GM18499 (cell line): ENCODE measurements around the gene ENOX2.

Experiments used
- ATAC-seq: cut with Tn5 transposase; IDR thresholded peaks from one replicate; pipeline ENCODE4 v1.9.1; 2021; ENCODE audit warnings: moderate number of reproducible peaks; ENCODE audit not compliant: insufficient read depth, unreplicated experiment

Gene ENOX2

DNA sequence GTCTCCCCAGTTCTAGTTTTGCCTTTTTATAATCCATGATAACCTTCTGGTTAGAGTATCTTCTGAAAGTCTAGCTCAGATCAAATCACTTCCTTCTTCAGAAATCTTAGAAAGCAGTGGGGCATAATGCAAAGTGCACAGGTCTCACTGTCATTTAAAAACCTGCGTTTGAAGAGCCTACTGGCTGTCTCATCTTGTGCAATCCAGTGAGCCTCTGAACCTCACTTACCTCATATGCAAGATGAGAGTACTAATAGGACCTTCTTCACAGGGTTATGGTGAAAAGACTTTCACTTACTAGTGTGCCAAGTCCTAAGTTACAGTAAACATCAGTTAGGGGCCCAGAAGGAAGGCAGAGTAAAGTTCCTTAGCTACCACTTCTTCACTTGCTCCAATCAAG, 131.4 kb downstream of the ENOX2 start:
- no peak for ATAC-seq

- no peak for ATAC-seq
Measured at GRCh38 chrX:130771230-130771629, 131.8 kb downstream of the ENOX2 start.

GRCh38 chrX:130770615-130771014, 132.4 kb downstream of the ENOX2 start:
- ATAC-seq: no peak

DNA sequence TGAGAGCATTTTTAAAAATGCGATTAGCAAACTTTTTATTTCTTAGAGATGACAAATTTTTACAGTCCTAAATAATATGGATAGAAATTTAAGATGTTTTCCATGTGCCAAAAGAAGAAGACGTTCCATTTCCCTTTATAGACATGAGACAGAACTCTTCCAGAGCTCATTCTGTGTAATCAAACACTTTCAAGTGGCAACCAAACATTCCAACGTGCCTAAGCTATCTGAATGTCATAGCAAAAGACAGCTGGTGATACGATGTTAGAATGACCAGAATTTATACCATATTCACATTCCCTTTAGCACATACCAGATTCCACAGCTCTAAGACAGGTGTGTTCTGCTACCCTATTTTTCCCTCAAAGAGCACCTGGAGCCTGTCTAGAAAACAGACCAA, 133.2 kb downstream of the ENOX2 start:
- no peak for ATAC-seq

DNA sequence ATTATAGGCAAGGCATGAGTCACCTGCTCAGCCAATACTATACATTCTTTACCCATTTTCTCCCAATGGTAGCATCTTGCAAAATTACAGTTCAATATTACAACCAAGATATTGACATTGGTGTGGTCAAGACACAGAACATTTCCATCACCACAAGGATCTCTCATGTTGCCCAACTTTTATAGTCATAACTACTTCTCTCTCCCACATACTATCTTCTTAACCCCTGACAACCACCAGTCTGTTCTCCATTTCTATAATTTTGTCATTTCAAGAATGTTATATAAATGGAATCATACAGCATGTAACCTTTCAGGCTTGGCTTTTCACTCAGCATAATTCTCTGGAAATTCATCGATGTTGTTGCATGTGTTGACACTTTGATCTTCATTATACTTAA, 144.9 kb downstream of the ENOX2 start:
- ATAC-seq: no peak

DNA sequence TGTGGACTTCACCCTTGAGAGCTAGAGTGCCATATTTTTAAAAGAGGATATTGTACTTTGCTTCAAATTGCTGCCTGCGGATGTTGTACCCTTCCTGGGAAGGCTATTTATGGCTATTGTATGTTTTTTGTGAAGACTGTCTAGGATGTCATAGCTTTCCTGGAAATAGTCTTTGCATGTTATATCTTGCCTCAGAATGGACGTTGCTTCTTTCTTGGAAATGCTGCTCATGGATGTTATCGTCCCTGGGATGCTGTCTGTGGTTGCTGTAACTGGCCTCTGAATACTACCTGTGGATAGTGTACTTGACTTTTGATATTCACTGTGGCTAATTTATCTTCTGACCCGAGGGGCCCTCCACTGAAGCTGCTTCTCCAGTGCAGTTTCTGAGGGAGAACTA, 146.8 kb downstream of the ENOX2 start:
- no peak for ATAC-seq

- ATAC-seq: no peak
Measured at GRCh38 chrX:130754353-130754752, 148.7 kb downstream of the ENOX2 start.

DNA sequence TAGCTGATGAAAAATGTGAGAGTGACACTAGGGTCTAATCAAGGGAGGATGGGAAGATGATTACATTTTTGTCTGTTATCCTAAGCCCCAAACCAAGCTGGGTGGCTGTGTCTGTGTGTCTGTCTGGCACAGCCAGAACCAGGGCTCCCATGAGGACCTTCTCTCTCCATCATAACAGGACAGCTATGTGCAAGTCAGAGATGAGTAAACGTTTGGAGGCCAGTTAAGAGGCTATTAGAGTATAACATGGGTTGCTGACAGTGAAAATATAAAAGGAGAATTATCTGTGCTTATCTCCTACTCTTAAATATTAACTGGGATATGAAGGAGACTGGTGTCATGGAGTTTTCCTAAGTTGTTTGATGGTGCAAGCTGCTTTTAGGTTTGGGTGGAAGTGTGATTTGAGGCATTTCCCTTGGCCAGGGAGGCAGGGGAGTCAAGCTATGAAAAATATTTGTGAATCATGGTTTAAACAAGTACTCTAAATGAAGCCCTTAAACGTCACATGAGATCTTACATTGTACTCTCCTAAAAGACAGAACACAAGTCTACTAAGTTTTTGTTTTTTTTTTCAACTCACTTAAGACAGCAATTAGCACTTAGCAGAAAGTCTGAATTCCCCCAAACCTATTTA, 156.2 kb downstream of the ENOX2 start:
- ATAC-seq: no peak

DNA sequence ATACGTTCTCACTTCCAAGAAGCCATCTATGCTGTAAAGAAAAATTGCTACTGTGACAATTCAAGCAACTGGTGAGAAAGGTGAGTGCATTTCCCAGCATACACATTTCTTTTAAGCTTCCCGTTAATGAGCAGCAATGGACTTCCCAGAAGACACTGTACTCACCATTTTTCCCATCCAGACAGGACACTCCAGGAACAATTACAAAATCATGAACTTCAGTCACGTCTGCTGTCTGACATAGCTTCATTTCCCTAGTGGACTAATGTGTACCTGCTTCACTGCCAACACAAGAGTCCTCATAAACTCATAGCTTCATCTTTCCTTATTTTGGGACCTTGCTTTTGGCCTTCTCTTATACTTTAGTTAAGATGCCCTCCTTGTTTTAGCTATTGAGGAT, 156.9 kb downstream of the ENOX2 start:
- ATAC-seq: no peak

GRCh38 chrX:130741584-130741983, 161.4 kb downstream of the ENOX2 start:
- no peak for ATAC-seq

DNA sequence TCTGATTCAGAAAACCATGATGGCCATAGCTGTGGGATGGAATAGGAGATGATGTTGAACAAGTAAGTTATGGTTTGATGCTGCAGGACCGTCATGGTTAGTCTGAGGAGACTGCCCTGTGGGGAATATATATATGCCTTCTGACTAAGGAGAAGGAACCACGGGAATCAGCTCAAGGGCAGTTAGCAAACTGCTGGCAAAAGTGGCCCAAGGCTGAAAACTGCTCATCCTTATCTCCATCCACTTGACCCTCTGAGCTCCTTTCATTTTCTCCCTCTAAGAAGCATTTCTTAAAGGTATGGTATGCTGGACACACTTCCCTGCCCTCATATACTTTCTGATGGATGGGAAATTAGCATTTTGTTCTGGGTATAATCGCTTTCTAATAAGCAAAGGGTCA, 161.9 kb downstream of the ENOX2 start:
- no peak for ATAC-seq

DNA sequence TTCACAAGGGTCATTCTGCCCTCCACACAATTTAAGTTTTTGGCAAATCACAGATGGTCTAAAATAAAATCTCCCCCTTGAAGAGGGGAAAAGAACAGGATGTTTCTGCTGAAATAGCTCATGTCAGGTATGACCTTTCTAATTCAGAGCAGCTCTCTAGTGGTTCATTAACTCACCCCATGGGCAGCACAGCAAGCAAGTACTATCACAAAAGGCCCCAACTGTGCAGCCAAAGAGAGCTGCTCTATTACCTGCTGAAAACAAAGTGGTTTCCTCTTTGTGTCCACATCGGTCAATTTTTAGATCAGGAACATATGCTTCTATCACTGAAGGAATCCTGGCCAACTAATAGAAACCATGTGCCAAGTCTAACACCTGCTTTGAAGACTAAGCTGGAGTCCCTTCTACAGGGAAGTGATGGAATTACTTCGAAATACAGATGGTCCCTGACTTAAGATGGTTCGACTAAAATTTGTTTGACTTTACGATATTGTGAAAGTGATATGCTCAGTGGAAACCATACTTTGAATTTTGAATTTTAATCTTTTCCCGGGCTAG, 164.3 kb downstream of the ENOX2 start:
- no peak for ATAC-seq

DNA sequence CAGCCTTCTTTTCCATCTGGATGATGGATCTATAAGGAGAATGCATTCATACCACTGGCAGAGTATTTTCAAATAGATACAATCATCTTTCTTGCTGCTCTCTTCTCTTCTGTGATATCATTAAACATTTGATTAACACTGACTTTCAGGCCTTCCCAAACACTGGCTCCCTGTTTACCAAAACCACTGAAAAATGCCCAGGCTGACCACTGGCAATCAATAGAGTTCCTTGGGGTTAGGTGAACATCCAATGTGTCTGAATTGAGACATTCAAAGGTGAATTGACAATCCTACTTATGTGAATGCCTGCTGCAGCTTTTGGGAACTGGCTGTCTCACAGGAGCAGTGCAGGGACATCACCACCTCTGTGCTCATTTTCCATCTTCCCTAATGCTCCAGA, 168.3 kb downstream of the ENOX2 start:
- ATAC-seq: no peak

- ATAC-seq: no peak
Measured at GRCh38 chrX:130728208-130728607, 174.8 kb downstream of the ENOX2 start.

DNA sequence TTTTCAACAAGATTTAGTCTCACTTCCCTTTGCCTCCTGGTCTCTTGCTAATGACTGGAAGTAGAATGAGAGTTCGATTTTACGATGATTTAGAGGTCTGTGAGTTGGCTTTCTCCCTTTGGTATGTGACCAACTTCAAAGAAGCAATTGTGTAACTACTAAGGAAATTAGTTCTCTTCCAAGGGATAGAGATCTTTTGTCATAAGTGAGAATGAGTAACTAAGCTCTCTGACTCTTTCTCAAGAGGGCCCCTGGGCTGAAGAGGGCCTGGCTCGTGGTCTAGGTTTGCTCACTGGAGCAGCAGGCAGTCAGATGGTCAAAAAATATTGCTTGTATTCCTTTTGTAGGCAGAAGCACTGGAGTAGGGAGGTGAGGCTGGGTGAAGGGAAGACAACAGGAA, 176.3 kb downstream of the ENOX2 start:
- no peak for ATAC-seq

DNA sequence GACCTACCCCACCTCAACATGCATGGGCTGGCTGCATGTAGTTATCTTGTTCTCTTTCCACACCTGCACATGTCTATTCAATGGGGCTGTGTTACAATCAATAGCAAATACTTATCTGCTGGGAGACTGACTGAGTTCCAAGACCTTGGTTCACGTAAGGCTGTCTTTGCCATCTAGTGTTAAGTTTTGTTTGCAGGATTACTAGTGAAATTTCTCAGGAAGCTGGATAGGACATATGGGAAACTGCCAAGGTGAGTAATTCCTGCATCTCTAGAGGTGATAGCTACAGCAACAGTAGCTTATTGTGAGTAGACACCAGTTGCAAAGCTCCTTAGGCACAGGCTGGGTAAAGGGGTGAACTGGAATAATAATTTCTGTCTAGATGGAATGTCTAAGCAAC, 177.5 kb downstream of the ENOX2 start:
- no peak for ATAC-seq

DNA sequence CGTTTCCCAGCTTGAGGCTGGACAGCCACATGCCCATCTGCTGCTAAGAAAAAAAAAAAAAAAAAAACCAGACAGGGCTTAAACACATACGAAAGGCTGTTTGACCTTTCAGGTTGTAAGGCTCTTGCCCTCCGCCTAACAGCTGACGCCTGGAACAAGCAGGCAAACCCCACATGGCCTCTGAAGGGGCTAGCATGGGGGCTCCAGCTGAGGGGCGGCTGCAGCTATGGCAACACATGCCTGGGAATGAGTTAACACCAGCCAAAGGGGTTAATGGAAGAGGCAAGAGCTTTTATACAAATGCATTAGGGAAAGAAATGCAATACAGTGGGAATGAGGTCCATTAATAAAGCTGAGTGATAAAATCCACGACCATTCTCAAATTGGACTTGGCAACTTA, 183.6 kb downstream of the ENOX2 start:
- no peak for ATAC-seq

DNA sequence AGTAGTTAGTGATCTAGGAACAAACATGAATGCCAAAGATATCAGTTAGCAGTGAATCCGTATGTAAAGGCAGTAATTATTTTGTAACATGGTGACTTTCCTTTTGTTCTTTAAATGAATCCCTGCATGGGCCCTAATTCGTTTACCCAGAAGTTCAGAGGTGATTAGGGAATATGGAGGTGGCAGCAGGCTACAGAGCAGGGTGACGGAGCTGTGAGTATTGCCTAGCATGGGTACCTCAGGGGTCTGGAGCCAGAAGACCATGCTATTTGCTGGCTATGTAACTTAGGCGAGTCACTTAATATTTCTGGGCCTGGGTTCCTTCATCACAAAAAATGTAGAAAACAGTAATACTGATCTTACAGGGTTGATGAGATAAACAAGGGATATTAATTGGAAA, 184.9 kb downstream of the ENOX2 start:
- ATAC-seq: no peak

- no peak for ATAC-seq
Measured at GRCh38 chrX:130716781-130717413, 186.1 kb downstream of the ENOX2 start.

DNA sequence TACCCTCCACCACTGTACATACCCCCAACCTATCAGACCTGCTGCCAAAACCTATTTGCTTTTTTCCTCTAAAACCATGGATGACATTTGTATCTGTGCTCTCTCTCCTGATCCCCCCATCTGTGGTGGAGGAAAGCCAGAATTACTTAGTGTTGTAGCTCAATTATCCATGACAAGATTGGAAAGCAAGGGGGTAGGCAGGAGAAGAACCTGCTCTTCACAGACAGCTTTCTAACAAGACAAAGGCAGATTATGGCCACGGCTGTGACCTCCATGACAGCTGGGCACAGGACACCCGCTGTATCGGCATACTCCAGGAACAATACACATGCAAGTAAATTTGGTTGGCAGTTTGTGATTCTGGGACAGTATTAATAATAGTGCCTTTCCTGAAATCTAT, 186.7 kb downstream of the ENOX2 start:
- no peak for ATAC-seq

DNA sequence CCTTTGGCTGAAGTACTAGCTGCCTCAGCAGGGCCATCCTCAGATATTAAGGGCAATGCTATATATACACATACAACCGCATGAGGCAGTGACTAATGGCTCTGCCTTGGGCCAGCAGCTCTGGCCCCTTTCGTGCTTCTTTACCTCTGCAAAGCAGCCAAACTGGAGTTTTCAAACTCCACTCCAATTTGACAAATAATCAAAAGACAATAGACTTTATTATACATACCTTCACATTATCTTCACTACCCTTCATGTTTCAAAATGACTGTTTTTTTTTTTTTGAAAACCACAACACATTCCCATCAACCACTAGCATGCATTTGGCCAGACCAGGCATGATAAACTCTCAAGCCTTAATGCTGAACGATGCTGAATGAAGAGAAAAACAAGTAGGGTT, 187.7 kb downstream of the ENOX2 start:
- no peak for ATAC-seq

- no peak for ATAC-seq
Measured at GRCh38 chrX:130714665-130715064, 188.3 kb downstream of the ENOX2 start.
